AG04449 (cell line): ENCODE measurements around the gene UBE2E1.

Source experiments
- CTCF ChIA-PET: fragments of 350-600 bp; formaldehyde crosslinking; extraction: SDS; loops from one replicate; lab custom pipeline; 2021; ENCODE audit warnings: antibody characterized with exemption; lab: Yijun Ruan, JAX
- POLR2A ChIA-PET: fragments of 400-600, 350-600 bp; formaldehyde crosslinking; extraction: SDS; loops from one replicate; lab custom pipeline; 2020; ENCODE audit warnings: antibody characterized with exemption, inconsistent platforms; lab: Yijun Ruan, JAX
- DNase-seq: peaks from one replicate; pipeline ENCODE4 v3.0.0-alpha.2; 2010; ENCODE audit warnings: low read depth, low spot score
- H3K4me3 ChIP-seq: 2 replicates; pipeline ENCODE4 v1.5.1; 2011; ENCODE audit warnings: low read depth, mild to moderate bottlenecking, control low read depth, low read length
- CTCF ChIP-seq: IDR thresholded peaks from one replicate; pipeline ENCODE4 v1.5.1; 2011; ENCODE audit warnings: mild to moderate bottlenecking, moderate library complexity, low read length, control low read depth, inconsistent platforms; ENCODE audit not compliant: insufficient read depth; ENCODE audit errors: missing control alignments

Gene UBE2E1

GRCh38 chr3:23811185-23811527 is 5.4 kb downstream of the UBE2E1 start:
- POLR2A ChIA-PET: no interaction called here
- TF ChIP-seq CTCF: no peak
- no peak for DNase-seq
- CTCF ChIA-PET: interaction anchor here (1.4 to 1.5 kb wide), 2 partner anchors 23 to 51 kb away, joined by 3 to 8 read pairs; no protein-coding TSS in a partner anchor
- peak overlapping the region; percentile 60 for H3K4me3 ChIP-seq

- ChIA-PET CTCF (interaction anchor here (1.4 to 1.5 kb wide), 3 partner anchors 22 to 50 kb away, joined by 3 to 8 read pairs (median 4); no protein-coding TSS in a partner anchor), POLR2A (no interaction called here)
- DNase-seq: no peak
- TF ChIP-seq CTCF: no peak
- H3K4me3 ChIP-seq: no peak overlapping the region
Observed at GRCh38 chr3:23811919-23812318, 6.2 kb downstream of the UBE2E1 start.

GRCh38 chr3:23815879-23816278 is 10.1 kb downstream of the UBE2E1 start:
- ChIA-PET POLR2A (no interaction called here), CTCF (no interaction called here)
- TF ChIP-seq CTCF: no peak
- no peak for DNase-seq
- H3K4me3 ChIP-seq: no peak overlapping the region

- POLR2A ChIA-PET: no interaction called here
- no peak for TF ChIP-seq CTCF
- CTCF ChIA-PET: no interaction called here
- no peak overlapping the region for H3K4me3 ChIP-seq
- DNase-seq: no peak
Observed at GRCh38 chr3:23816721-23817120, 11.0 kb downstream of the UBE2E1 start.

- ChIA-PET POLR2A (no interaction called here), CTCF (interaction anchor here (1.0 kb wide), 1 partner anchor 9 kb away, joined by 4 read pairs; no protein-coding TSS in a partner anchor)
- no peak for TF ChIP-seq CTCF
Observed at GRCh38 chr3:23817508-23818223, 11.9 kb downstream of the UBE2E1 start.

GRCh38 chr3:23819599-23820360 is 14.0 kb downstream of the UBE2E1 start:
- no peak for TF ChIP-seq CTCF
- CTCF ChIA-PET: interaction anchor here (1.1 to 1.9 kb wide), 2 partner anchors 14 to 15 kb away, joined by 3 to 5 read pairs; no protein-coding TSS in a partner anchor
- POLR2A ChIA-PET: no interaction called here
- DNase-seq: no peak
- H3K4me3 ChIP-seq: no peak overlapping the region

More at GRCh38 chr3:23817508-23818223, 11.9 kb downstream of the UBE2E1 start:
- no peak overlapping the region for H3K4me3 ChIP-seq
- DNase-seq: no peak
